ENCODE measurements around the gene NABP2. TPM values are rescaled to one million over a fixed set of nuclear protein-coding genes. Genes with fewer than 3 reads are reported as not detected.

NABP2 gene
- total RNA-seq, 1 experiment from 2014 or later = 49.0 TPM

GRCh38 chr12:56192582-56192981, 31.6 kb upstream of the NABP2 start:
- H3K4ac ChIP-seq (ENCODE audit: low read depth, low read length) = no peak overlapping the region
- no peak overlapping the region for H2BK20ac ChIP-seq (ENCODE audit: low read depth, low read length, poor library complexity, severe bottlenecking)
- H4K91ac ChIP-seq (ENCODE audit: insufficient read length, low read depth, low read length) = no peak overlapping the region
- H4K5ac ChIP-seq (ENCODE audit: insufficient read length, low read depth, low read length) = no peak overlapping the region
- H4K8ac ChIP-seq (replicated peaks; ENCODE audit: insufficient read length, low read depth, low read length) = no peak overlapping the region
- Mint-ChIP-seq H3K9me3 (0 out of 5 replicates have a peak, but pooled peaks cover 0 to 3% of the 10 kb centered on the region in 2 experiments), H3K27me3 (ENCODE audit: low read depth) (peaks cover 3% of the 10 kb centered on the region; the same call in 1 of the 2 replicates), H3K27ac (no peak overlapping the region), H3K4me1 (peaks cover 22 to 25% of the 10 kb centered on the region in 2 experiments), H3K4me3 (no peak overlapping the region; a peak in 1 of 5 replicates), H3K36me3 (ENCODE audit: insufficient read depth in 1 of 3, low read depth in 3 of 3) (peaks cover 13 to 20% (median 16%) of the 10 kb centered on the region in 3 experiments; a peak in 6 of 7 replicates)
- no peaks in the 10 kb centered on the region for H3K27me3 ChIP-seq (ENCODE audit: insufficient read depth, low read length)
- H3K23me2 ChIP-seq (ENCODE audit: insufficient read length, low read depth, low read length, poor library complexity, severe bottlenecking) = peaks cover 12% of the 10 kb centered on the region
- no peak overlapping the region for H3K4me2 ChIP-seq (ENCODE audit: insufficient read depth, insufficient read length, low read length)
- peaks cover 4% of the 10 kb centered on the region for H3K79me1 ChIP-seq (ENCODE audit: insufficient read depth, low read depth, low read length, poor library complexity, severe bottlenecking)
- no peak overlapping the region for H2BK120ac ChIP-seq (ENCODE audit: low read depth, low read length, poor library complexity, severe bottlenecking)
- no peaks in the 10 kb centered on the region for H4K20me1 ChIP-seq (ENCODE audit: control insufficient read depth, insufficient read depth, insufficient read length)
- H2AFZ ChIP-seq (ENCODE audit: low read length) = no peak overlapping the region
- no peak overlapping the region for H3K56ac ChIP-seq (ENCODE audit: insufficient read length, low read depth, low read length)
- H2AK5ac ChIP-seq (ENCODE audit: insufficient read length, low read length) = no peak overlapping the region
- no peaks in the 10 kb centered on the region for H3K9me3 ChIP-seq (ENCODE audit: control insufficient read depth, low read depth, low read length)
- peaks cover 8% of the 10 kb centered on the region for H3K4me1 ChIP-seq (ENCODE audit: insufficient read depth, low read length)
- no peak overlapping the region for H2BK12ac ChIP-seq (ENCODE audit: insufficient read length, low read depth, low read length)
- TF ChIP-seq CTCF (conservative IDR thresholded peaks at IDR 0.05) = no peak
- no peak overlapping the region for H3K9ac ChIP-seq (ENCODE audit: extremely low read depth, insufficient read length, low read length)
- H3K14ac ChIP-seq (ENCODE audit: insufficient read depth, low read length) = no peak overlapping the region
- H2BK5ac ChIP-seq (ENCODE audit: insufficient read length, low read length) = no peak overlapping the region
- H3K23ac ChIP-seq (ENCODE audit: insufficient read length, low read depth, low read length) = no peak overlapping the region
- no peak overlapping the region for H3K27ac ChIP-seq (ENCODE audit: insufficient read length, low read depth, low read length)
- no peak overlapping the region for H3K18ac ChIP-seq (ENCODE audit: insufficient read length, low read depth, low read length)
- peaks cover 8% of the 10 kb centered on the region; the same call in 1 of the 2 replicates for H3K79me2 ChIP-seq (ENCODE audit: insufficient read depth, low read length)
- DNase-seq = no peak
- H2BK15ac ChIP-seq (ENCODE audit: low read depth, low read length) = no peak overlapping the region
- H3T11ph ChIP-seq (ENCODE audit: low read length) = no peak overlapping the region
